HEK293T (cell line): ENCODE data around the gene ITGAE.

Source experiments
- CTCF ChIA-PET: fragments of 350-600 bp; formaldehyde crosslinking; extraction: SDS; loops from one replicate; lab custom pipeline; 2021; ENCODE audit warnings: antibody characterized with exemption, inconsistent platforms; lab: Yijun Ruan, JAX
- POLR2A ChIA-PET: fragments of 350-600 bp; formaldehyde crosslinking; extraction: SDS; loops from one replicate; lab custom pipeline; 2020; ENCODE audit warnings: antibody characterized with exemption, inconsistent platforms; lab: Yijun Ruan, JAX
- DNase-seq: peaks from one replicate; pipeline ENCODE4 v3.0.0; 2012; ENCODE audit warnings: mixed read lengths; ENCODE audit errors: extremely low spot score
- ARNT ChIP-seq: fragments of 450-650 bp; IDR thresholded peaks from 2 replicates; pipeline ENCODE4 v1.6.1; 2017; ENCODE audit warnings: mild to moderate bottlenecking
- BHLHE40 ChIP-seq: fragments of 450-650 bp; IDR thresholded peaks from 2 replicates; pipeline ENCODE4 v1.6.1; 2016; ENCODE audit warnings: mild to moderate bottlenecking, moderate library complexity, borderline replicate concordance
- CTBP1 ChIP-seq: fragments of 450-650 bp; IDR thresholded peaks from 2 replicates; pipeline ENCODE4 v1.6.1; 2016; ENCODE audit warnings: borderline replicate concordance
- ELF4 ChIP-seq: fragments of 450-650 bp; IDR thresholded peaks from 2 replicates; pipeline ENCODE4 v1.6.1; 2017; ENCODE audit warnings: antibody characterized with exemption
- FOXA1 ChIP-seq: fragments of 450-650 bp; IDR thresholded peaks from 2 replicates; pipeline ENCODE4 v1.6.1; 2016; ENCODE audit warnings: mild to moderate bottlenecking
- FOXK2 ChIP-seq: fragments of 450-650 bp; IDR thresholded peaks from 2 replicates; pipeline ENCODE4 v1.6.1; 2016; ENCODE audit warnings: mild to moderate bottlenecking
- FOXM1 ChIP-seq: fragments of 450-650 bp; IDR thresholded peaks from 2 replicates; pipeline ENCODE4 v1.6.1; 2017; ENCODE audit warnings: mild to moderate bottlenecking, borderline replicate concordance
- HDGF ChIP-seq: fragments of 450-650 bp; IDR thresholded peaks from 2 replicates; pipeline ENCODE4 v1.6.1; 2017; ENCODE audit warnings: antibody characterized with exemption, borderline replicate concordance
- L3MBTL2 ChIP-seq: fragments of 450-650 bp; conservative IDR thresholded peaks from 2 replicates; pipeline ENCODE4 v1.6.1; 2016; ENCODE audit warnings: mild to moderate bottlenecking
- LEF1 ChIP-seq: fragments of 450-650 bp; IDR thresholded peaks from 2 replicates; pipeline ENCODE4 v1.6.1; 2017; ENCODE audit warnings: mild to moderate bottlenecking, borderline replicate concordance
- NFRKB ChIP-seq: fragments of 450-650 bp; IDR thresholded peaks from 2 replicates; pipeline ENCODE4 v1.6.1; 2016; ENCODE audit warnings: mild to moderate bottlenecking, moderate library complexity
- SP1 ChIP-seq: fragments of 450-650 bp; IDR thresholded peaks from 2 replicates; pipeline ENCODE4 v1.6.1; 2017
- SUZ12 ChIP-seq: fragments of 450-650 bp; IDR thresholded peaks from 2 replicates; pipeline ENCODE4 v1.6.1; 2016; ENCODE audit warnings: mild to moderate bottlenecking
- TARDBP ChIP-seq: fragments of 450-650 bp; IDR thresholded peaks from 2 replicates; pipeline ENCODE4 v1.6.1; 2016
- ZNF384 ChIP-seq: fragments of 450-650 bp; IDR thresholded peaks from 2 replicates; pipeline ENCODE4 v1.6.1; 2016
- TF ChIP-seq, protein P1 (sequence below): fragments of 450-650 bp; IDR thresholded peaks from 2 replicates; pipeline ENCODE4 v1.6.1; 2016

ITGAE gene

DNA sequence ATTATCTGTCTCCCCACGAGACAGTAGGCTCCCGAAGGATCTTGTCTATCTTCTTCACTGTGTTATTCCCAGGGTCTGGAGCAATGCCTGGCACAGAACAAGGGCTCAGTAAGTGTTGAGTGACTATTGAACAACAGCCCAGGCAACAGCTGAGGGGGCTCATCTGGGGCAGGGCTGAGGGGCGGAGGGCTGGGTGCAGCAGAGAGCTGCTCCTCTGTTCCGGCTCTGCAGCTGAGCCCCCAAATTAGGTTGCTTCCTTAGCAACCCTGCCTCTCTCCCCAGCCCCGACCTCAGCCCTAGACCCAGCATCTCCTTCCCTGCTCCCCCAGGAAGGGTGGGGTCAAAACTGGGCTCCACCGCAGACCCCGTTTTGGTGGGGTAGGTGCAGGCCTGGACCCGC lies 32.2 kb downstream of the ITGAE start:
- CTCF ChIA-PET = interaction anchor here (0.5 kb wide), 1 partner anchor 31 kb away, joined by 3 read pairs; no protein-coding TSS in a partner anchor
- DNase-seq = no peak
- POLR2A ChIA-PET = no interaction called here
- no peak for TF ChIP-seq CTBP1
- no peak for TF ChIP-seq FOXK2
- TF ChIP-seq HDGF = no peak
- TF ChIP-seq, protein P1, sequence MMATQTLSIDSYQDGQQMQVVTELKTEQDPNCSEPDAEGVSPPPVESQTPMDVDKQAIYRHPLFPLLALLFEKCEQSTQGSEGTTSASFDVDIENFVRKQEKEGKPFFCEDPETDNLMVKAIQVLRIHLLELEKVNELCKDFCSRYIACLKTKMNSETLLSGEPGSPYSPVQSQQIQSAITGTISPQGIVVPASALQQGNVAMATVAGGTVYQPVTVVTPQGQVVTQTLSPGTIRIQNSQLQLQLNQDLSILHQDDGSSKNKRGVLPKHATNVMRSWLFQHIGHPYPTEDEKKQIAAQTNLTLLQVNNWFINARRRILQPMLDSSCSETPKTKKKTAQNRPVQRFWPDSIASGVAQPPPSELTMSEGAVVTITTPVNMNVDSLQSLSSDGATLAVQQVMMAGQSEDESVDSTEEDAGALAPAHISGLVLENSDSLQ = no peak

DNA sequence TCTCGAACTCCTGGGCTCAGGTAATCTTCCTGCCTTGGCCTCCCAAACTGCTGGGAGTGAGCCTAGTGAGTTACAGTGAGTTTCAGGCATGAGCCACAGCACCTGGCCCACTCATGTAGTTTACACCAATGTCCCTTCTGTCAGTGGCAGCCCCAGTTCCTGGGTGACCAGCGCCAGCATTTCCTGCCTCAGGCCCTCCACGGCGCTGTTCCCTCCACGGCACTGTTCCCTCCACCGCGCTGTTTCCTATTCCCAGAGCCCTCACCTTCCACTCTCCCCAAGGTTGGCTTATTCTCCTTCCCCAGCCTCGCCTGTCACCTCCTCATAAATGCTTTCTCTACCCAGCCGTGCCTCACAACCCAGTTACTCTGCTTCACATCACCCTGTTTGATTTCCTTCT lies 32.6 kb downstream of the ITGAE start:
- ChIA-PET CTCF (no interaction called here), POLR2A (no interaction called here)
- TF ChIP-seq SUZ12 (no peak), BHLHE40 (no peak), NFRKB (no peak), LEF1 (no peak), SP1 (no peak), TARDBP (no peak), L3MBTL2 (no peak), CTBP1 (no peak), ZNF384 (no peak), FOXM1 (no peak), HDGF (no peak), FOXA1 (no peak), ARNT (no peak), ELF4 (no peak)
- TF ChIP-seq, protein P1 = no peak
- DNase-seq = no peak

DNA sequence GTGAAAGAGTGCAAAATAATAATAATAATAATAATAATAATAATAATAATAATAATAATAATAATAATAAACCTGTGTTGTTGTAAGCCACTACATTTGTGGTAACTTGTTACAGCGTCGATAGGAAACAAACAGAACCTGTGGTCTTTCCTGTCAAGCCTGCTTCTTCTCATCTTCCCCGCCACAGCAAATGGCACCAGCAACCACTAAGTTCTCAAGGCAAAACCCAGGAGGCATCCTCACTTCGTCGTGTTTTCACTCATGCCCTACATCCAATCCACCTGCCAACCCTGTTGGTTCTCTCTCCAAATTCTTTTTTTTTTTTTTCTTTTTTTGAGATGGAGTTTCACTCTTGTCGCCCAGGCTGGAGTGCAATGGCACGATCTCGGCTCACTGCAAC lies 34.2 kb downstream of the ITGAE start:
- TF ChIP-seq FOXA1 (no peak), ZNF384 (no peak), TARDBP (no peak), ELF4 (no peak), NFRKB (no peak), FOXM1 (no peak), FOXK2 (no peak), SUZ12 (no peak), BHLHE40 (no peak), SP1 (no peak), HDGF (no peak), ARNT (no peak), LEF1 (no peak), L3MBTL2 (no peak), CTBP1 (no peak)
- TF ChIP-seq, protein P1 = no peak
- no peak for DNase-seq
- ChIA-PET CTCF (interaction anchor here (0.6 kb wide), 1 partner anchor 42 kb away, joined by 3 read pairs; no protein-coding TSS in a partner anchor), POLR2A (no interaction called here)

DNA sequence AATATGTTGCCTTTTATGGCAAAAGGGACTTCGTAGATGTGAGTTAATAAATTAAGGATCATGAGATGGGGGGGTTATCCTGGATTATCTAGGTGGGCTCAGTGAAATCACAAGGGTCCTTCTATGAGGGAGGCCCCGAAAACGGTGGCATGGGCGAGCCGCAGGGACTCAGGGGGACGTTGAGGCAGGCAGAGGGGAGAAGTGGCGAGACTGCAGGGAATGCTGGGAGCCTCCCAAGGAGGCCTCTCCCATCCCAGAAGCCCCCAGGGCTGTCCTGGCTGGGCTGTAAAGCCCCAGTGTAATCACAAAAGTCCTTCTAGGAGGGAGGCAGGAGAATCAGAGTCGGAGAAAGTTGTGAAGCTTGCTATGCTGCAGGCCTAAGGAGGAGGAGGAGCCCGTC lies 35.0 kb downstream of the ITGAE start:
- no peak for DNase-seq
- POLR2A ChIA-PET = no interaction called here
- TF ChIP-seq, protein P1 = no peak
- TF ChIP-seq LEF1 (no peak), ZNF384 (no peak), L3MBTL2 (no peak)
- CTCF ChIA-PET = interaction anchor here (0.6 kb wide), 1 partner anchor 43 kb away, joined by 3 read pairs; no protein-coding TSS in a partner anchor

DNA sequence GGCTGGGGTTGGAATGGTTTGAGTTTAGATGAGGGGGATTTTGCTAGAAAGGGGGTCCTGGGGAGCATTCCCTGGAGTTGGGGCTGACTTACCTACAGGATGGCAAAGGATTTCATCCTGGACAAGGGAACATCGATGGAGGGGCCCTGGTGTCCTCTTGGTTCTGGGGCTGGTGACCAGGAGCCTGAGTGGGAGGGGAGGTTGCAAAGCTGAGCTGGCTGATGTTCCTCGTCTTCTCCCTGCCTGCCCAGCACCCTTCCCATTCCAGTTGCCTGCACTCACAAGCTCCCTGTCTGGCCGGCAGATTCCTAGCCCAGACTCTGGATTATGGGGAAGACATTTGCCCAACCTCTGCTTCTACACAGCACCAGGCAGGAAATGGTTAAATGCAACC lies 37.2 kb downstream of the ITGAE start:
- ChIA-PET POLR2A (no interaction called here), CTCF (no interaction called here)
- no peak for DNase-seq
- TF ChIP-seq BHLHE40 (no peak), FOXM1 (no peak), ELF4 (no peak), ZNF384 (no peak), HDGF (no peak), SUZ12 (no peak), NFRKB (no peak), FOXK2 (no peak), LEF1 (no peak), L3MBTL2 (no peak), TARDBP (no peak), FOXA1 (no peak), CTBP1 (no peak), SP1 (no peak), ARNT (no peak)
- TF ChIP-seq, protein P1 = no peak
